Peyer's patch (tissue), 4 donors: ENCODE measurements around the gene CLRN3.

Experiments used
- CTCF ChIP-seq, 6 experiments: fragments of 450-650 bp in 4 of 6; fragments of 200-600 bp in 2 of 6; sonication (generic) in 1 of 6; IDR thresholded peaks; one replicate each; pipeline ENCODE4 v1.5.1; 2017 to 2019; ENCODE audit warnings: antibody characterized with exemption in 6 of 6, mild to moderate bottlenecking in 3 of 6, moderate library complexity in 1 of 6
- POLR2A ChIP-seq, 2 donors: fragments of 450-650 bp; IDR thresholded peaks; one replicate each; pipeline ENCODE4 v1.5.1; 2017; ENCODE audit warnings: antibody characterized with exemption in 2 of 2, mild to moderate bottlenecking in 2 of 2, moderate library complexity in 2 of 2

GRCh38 chr10:127905001-127905847 lies 12.5 kb upstream of the CLRN3 start:
- TF ChIP-seq CTCF (IDR thresholded peaks at IDR 0.05): no peak
- no peak for TF ChIP-seq POLR2A (IDR thresholded peaks at IDR 0.05)
